SH-SY5Y (cell line): ENCODE measurements around the gene ABI3.

Experiments
- GATA2 ChIP-seq: IDR thresholded peaks from 2 replicates; pipeline ENCODE4 v1.6.1; 2011; ENCODE audit warnings: mild to moderate bottlenecking, low read depth, low read length
- GATA3 ChIP-seq: IDR thresholded peaks from 2 replicates; pipeline ENCODE4 v1.6.1; 2011; ENCODE audit warnings: low read depth, mild to moderate bottlenecking, low read length, moderate library complexity

- TF ChIP-seq GATA2 (no peak), GATA3 (no peak)
Measured at GRCh38 chr17:49162866-49163265, 47.6 kb upstream of the ABI3 start.
